Transverse colon (tissue), 4 donors: ENCODE measurements around the gene NUB1. TPM values are rescaled to one million over a fixed set of nuclear protein-coding genes. Genes with fewer than 3 reads are reported as not detected.
A peak's percentile ranks its signal among the peaks of the same experiment; 100 is the strongest.

Experiments
- DNase-seq: peaks from one replicate; pipeline ENCODE4 v3.0.0-alpha.2; 2019
- H3K27ac ChIP-seq, 4 donors: fragments of 200-600 bp; sonication (generic); 2 replicates each; pipeline ENCODE4 v1.5.1; 2016 to 2018; ENCODE audit warnings: inconsistent platforms in 4 of 4
- H3K27me3 ChIP-seq: fragments of 200-600 bp; sonication (generic); 2 replicates; pipeline ENCODE4 v1.5.1; 2017; ENCODE audit warnings: inconsistent platforms
- H3K36me3 ChIP-seq, 4 donors: fragments of 200-600 bp; sonication (generic); 2 replicates each; pipeline ENCODE4 v1.5.1; 2017 to 2019; ENCODE audit warnings: inconsistent platforms in 4 of 4
- H3K4me1 ChIP-seq, 4 donors: fragments of 200-600 bp; sonication (generic); 2 replicates each; pipeline ENCODE4 v1.5.1; 2017 to 2020; ENCODE audit warnings: inconsistent platforms in 4 of 4
- H3K4me3 ChIP-seq, 4 donors: fragments of 200-600 bp; sonication (generic); 1 replicate in 1 of 4; 2 replicates in 3 of 4; pipeline versions ENCODE4 v1.5.1 to v1.6.1; 2017 to 2019; ENCODE audit warnings: inconsistent platforms in 4 of 4
- H3K9me3 ChIP-seq, 2 donors: fragments of 200-600 bp; sonication (generic); 2 replicates each; pipeline ENCODE4 v1.5.1; 2017 to 2019; ENCODE audit warnings: inconsistent platforms in 2 of 2
- CTCF ChIP-seq, 5 experiments: fragments of 200-600 bp in 3 of 5; fragments of 450-650 bp in 2 of 5; sonication (generic) in 3 of 5; IDR thresholded peaks; 1 replicate in 2 of 5; 2 replicates in 3 of 5; pipeline ENCODE4 v1.5.1; 2016 to 2017; ENCODE audit warnings: antibody characterized with exemption in 5 of 5, inconsistent platforms in 3 of 5, mild to moderate bottlenecking in 2 of 5, moderate library complexity in 1 of 5
- EP300 ChIP-seq: sonication (generic); formaldehyde crosslinking; IDR thresholded peaks from one replicate; pipeline ENCODE4 v1.6.1; 2017; ENCODE audit warnings: antibody characterized with exemption, low read depth
- POLR2A ChIP-seq: fragments of 450-650 bp; IDR thresholded peaks from one replicate; pipeline ENCODE4 v1.6.1; 2016; ENCODE audit warnings: antibody characterized with exemption, mild to moderate bottlenecking, moderate library complexity
- POLR2AphosphoS5 ChIP-seq, 3 donors: sonication (generic); formaldehyde crosslinking; IDR thresholded peaks; one replicate each; pipeline ENCODE4 v1.6.1; 2016; ENCODE audit warnings: antibody characterized with exemption in 3 of 3
- WGBS, 2 donors: methylation state at CpG; one replicate each; pipeline ENCODE4 v1.1.5; 2018; ENCODE audit warnings: low coverage in 1 of 2; 5-methylcytosine and 5-hydroxymethylcytosine counted together
- in situ Hi-C, 4 donors: fragments of 200-750 bp; cut with MboI; loops; one replicate each; pipeline versions ENCODE4 v1.15.0 to v1.15.1; 2017; ENCODE audit warnings: low sequenced_read_pairs in 3 of 4, low pct_ligation_motif_present in 1 of 4, low pct_unique_long_range_greater_than_20kb in 1 of 4
- intact Hi-C: fragments of 100-400 bp; cut with DNase I; formaldehyde crosslinking; loops from one replicate; pipeline ENCODE4 v1.15.1; 2023; ENCODE audit warnings: low total_unique reads
- total RNA-seq, 4 donors: library from RNA; depleted of rRNA; stranded (reverse); fragments of >200 nt; gene quantifications; one replicate each; pipeline ENCODE4 v1.1.0, GENCODE V29; 2016

Gene NUB1
- total RNA-seq, 4 donors from 2014 or later: 26.3 to 69.5 (median 56.4) TPM

- Histone ChIP-seq H3K4me1 (peaks cover 3 to 7% (median 7%) of the 10 kb centered on the region in 4 donors), H3K36me3 (no peaks in the 10 kb centered on the region), H3K27ac (no peak overlapping the region), H3K27me3 (peaks cover 42% of the 10 kb centered on the region), H3K4me3 (no peak overlapping the region), H3K9me3 (peaks cover 0 to 3% of the 10 kb centered on the region in 2 donors)
- in situ Hi-C loops (no loop called here), intact Hi-C loops (loop anchor here (10.0 kb wide), 1 partner anchor 183 kb away; no protein-coding TSS in a partner anchor)
- DNase-seq: no peak
- WGBS, 2 donors: 93% methylated on average over 6 of the region's 6 CpGs; no CpG with 5 or more reads in 1 of the 2 donors
- TF ChIP-seq EP300 (no peak), POLR2A (no peak), POLR2AphosphoS5 (IDR thresholded peaks at IDR 0.05) (no peak), CTCF (IDR thresholded peaks at IDR 0.05) (no peak)
Measured at GRCh38 chr7:151308256-151308655, 33.4 kb upstream of the NUB1 start.

DNA sequence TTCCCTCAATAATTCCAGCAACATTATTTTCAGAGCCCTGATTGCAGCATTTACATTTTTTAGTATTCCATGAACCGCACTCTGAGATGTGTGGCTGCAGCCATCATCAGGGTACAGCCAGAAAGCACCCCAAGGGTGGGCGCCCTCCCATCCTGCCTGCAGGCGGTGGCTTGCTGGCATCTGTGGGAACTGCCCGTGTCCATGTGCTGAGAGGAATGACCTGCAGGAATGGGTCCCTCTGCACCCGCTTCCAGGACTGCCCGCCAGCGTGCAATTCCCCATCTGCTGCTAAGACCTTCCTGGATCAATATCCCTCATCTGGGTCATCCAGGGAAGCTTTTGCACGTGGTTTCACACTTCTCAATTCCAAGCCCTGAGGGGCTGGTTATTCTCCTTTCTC, 32.8 kb upstream of the NUB1 start:
- H3K9me3 ChIP-seq: peaks cover 0 to 3% of the 10 kb centered on the region in 2 donors
- H3K36me3 ChIP-seq: no peaks in the 10 kb centered on the region
- H3K4me1 ChIP-seq: peaks cover under 1 to 2% (median 1%) of the 10 kb centered on the region in 4 donors
- intact Hi-C loops: loop anchor here (10.0 kb wide), 1 partner anchor 184 kb away; no protein-coding TSS in a partner anchor
- DNase-seq: no peak
- 86% methylated on average over 8 of the region's 8 CpGs; no CpG with 5 or more reads in 1 of the 2 donors for WGBS, 2 donors
- peaks cover 39% of the 10 kb centered on the region for H3K27me3 ChIP-seq
- in situ Hi-C loops: no loop called here
- TF ChIP-seq CTCF (IDR thresholded peaks at IDR 0.05) (no peak), EP300 (no peak), POLR2AphosphoS5 (IDR thresholded peaks at IDR 0.05) (no peak), POLR2A (no peak)
- H3K27ac ChIP-seq: no peak overlapping the region
- H3K4me3 ChIP-seq: no peak overlapping the region

DNA sequence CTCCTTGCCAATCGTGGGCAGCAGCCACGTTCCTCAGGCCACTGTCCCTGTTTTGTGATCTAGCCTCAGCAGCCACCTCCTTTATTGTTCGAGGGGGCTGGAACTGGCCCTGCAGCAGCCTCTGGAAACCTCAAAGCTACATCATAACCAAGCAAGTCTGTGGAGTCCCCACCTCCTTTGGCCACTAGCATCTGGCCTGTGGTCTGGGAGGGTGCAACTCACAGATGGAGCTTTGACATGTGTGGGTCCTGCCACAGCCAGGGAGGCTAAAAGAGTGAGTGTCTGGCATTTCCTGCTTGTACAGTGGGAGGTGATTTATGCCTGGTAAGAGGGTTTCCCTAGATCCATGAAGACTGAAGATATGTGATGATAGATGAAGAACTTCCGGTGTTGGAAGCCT, 32.3 kb upstream of the NUB1 start:
- H3K4me1 ChIP-seq: no peaks in the 10 kb centered on the region
- no peak overlapping the region for H3K4me3 ChIP-seq
- H3K9me3 ChIP-seq: peaks cover 0 to 3% of the 10 kb centered on the region in 2 donors
- 40 to 49% methylated on average over 1 to 4 of the region's 4 CpGs for WGBS, 2 donors
- intact Hi-C loops: loop anchor here (10.0 kb wide), 1 partner anchor 185 kb away; no protein-coding TSS in a partner anchor
- no peaks in the 10 kb centered on the region for H3K36me3 ChIP-seq
- no peak for TF ChIP-seq POLR2A
- no peak for TF ChIP-seq EP300
- TF ChIP-seq POLR2AphosphoS5 (IDR thresholded peaks at IDR 0.05): no peak
- TF ChIP-seq CTCF (IDR thresholded peaks at IDR 0.05): no peak
- DNase-seq: no peak
- H3K27me3 ChIP-seq: peaks cover 33% of the 10 kb centered on the region
- no peak overlapping the region for H3K27ac ChIP-seq
- in situ Hi-C loops: no loop called here

DNA sequence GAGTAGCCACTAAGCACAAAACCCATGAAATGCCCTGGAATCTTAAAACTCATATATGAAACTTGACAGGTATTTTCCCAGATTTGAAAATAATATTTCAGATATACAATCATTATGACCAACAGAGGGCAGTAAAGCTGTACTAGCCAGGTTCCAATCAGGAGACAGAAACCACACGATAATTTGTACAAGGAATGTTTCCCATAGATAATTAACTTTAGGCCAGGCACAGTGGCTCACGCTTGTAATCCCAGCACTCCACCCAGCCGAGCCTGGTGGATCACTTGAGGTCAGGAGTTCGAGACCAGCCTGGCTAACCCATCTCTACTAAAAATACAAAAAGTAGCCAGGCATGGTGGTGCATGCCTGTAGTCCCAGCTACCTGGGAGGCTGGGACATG, 31.0 kb upstream of the NUB1 start:
- Histone ChIP-seq H3K9me3 (peaks cover 0 to 3% of the 10 kb centered on the region in 2 donors), H3K36me3 (no peaks in the 10 kb centered on the region), H3K27ac (no peak overlapping the region), H3K4me1 (peaks cover 0 to 6% (median 0%) of the 10 kb centered on the region in 4 donors), H3K4me3 (no peak overlapping the region), H3K27me3 (peaks cover 21% of the 10 kb centered on the region)
- 0 to 25% methylated on average over 1 to 4 of the region's 4 CpGs for WGBS, 2 donors
- TF ChIP-seq CTCF (IDR thresholded peaks at IDR 0.05) (peak in 4 of 5 experiments; percentile 12 to 36 (median 28)), POLR2AphosphoS5 (IDR thresholded peaks at IDR 0.05) (no peak)
- in situ Hi-C loops: no loop called here
- no peak for DNase-seq
- intact Hi-C loops: no loop called here
